Natural killer cell (primary cell): ENCODE measurements around the gene PTPRN2. TPM values are rescaled to one million over a fixed set of nuclear protein-coding genes. Genes with fewer than 3 reads are reported as not detected.

ENCODE experiments used
- ATAC-seq, 3 donors: fragments of 150-1000 bp in 2 of 3; fragments of 200-7000 bp in 1 of 3; cut with Tn5 transposase; 1 replicate in 1 of 3; 2 replicates in 2 of 3; pipeline ENCODE4 v1.10.0; 2021; ENCODE audit warnings: mild to moderate bottlenecking in 2 of 3, moderate library complexity in 2 of 3
- DNase-seq, 2 donors: peaks; one replicate each; pipeline versions ENCODE4 v3.0.0 to v3.0.0-alpha.2; 2013 to 2021; ENCODE audit warnings: mixed read lengths in 1 of 2
- H3K27ac ChIP-seq: one replicate; pipeline ENCODE4 v1.5.1; 2013; ENCODE audit warnings: mild to moderate bottlenecking, low read length
- H3K27me3 ChIP-seq: one replicate; pipeline ENCODE4 v1.6.1; 2013; ENCODE audit warnings: low read length; ENCODE audit not compliant: control insufficient read depth, insufficient read depth
- H3K36me3 ChIP-seq: one replicate; pipeline ENCODE4 v1.6.1; 2013; ENCODE audit warnings: low read length; ENCODE audit not compliant: control insufficient read depth, insufficient read depth
- H3K4me1 ChIP-seq: one replicate; pipeline ENCODE4 v1.6.1; 2013; ENCODE audit warnings: low read length; ENCODE audit not compliant: control insufficient read depth, insufficient read depth
- H3K4me3 ChIP-seq: one replicate; pipeline ENCODE4 v1.5.1; 2013; ENCODE audit warnings: low read length
- H3K9me3 ChIP-seq: one replicate; pipeline ENCODE4 v1.6.1; 2013; ENCODE audit warnings: low read length; ENCODE audit not compliant: control insufficient read depth, insufficient read depth
- H3K27ac Mint-ChIP-seq, 2 donors: one replicate each; pipeline ENCODE4 v1.8.0; 2022; ENCODE audit warnings: mild to moderate bottlenecking in 2 of 2, mixed read lengths in 2 of 2, moderate library complexity in 1 of 2
- H3K27me3 Mint-ChIP-seq, 2 donors: one replicate each; pipeline ENCODE4 v1.8.0; 2022; ENCODE audit warnings: low read depth in 2 of 2, mixed read lengths in 2 of 2
- H3K36me3 Mint-ChIP-seq: one replicate; pipeline ENCODE4 v1.8.0; 2022; ENCODE audit warnings: mixed read lengths
- H3K4me1 Mint-ChIP-seq, 2 donors: one replicate each; pipeline ENCODE4 v1.8.0; 2022; ENCODE audit warnings: mixed read lengths in 2 of 2
- H3K4me3 Mint-ChIP-seq: one replicate; pipeline ENCODE4 v1.8.0; 2022; ENCODE audit warnings: mild to moderate bottlenecking, moderate library complexity, mixed read lengths
- H3K9me3 Mint-ChIP-seq, 2 donors: one replicate each; pipeline ENCODE4 v1.8.0; 2022; ENCODE audit warnings: mixed read lengths in 2 of 2
- WGBS: methylation state at CpG from one replicate; pipeline ENCODE4 v1.1.7; 2013; ENCODE audit warnings: missing lambda C conversion rate; ENCODE audit not compliant: insufficient coverage; 5-methylcytosine and 5-hydroxymethylcytosine counted together
- intact Hi-C: fragments of 100-400 bp; cut with micrococcal nuclease; formaldehyde crosslinking; loops from one replicate; pipeline ENCODE4 v1.14.2; 2022
- total RNA-seq, 4 donors: library from RNA; stranded (reverse); fragments of 120-200 nt in 1 of 4; gene quantifications; one replicate each; pipeline versions ENCODE4 v1.2.3 to v1.2.4, GENCODE V29; 2013 to 2022
- TF ChIP-seq, protein P1 (sequence below): fragments of 200-600 bp; IDR thresholded peaks from one replicate; pipeline ENCODE4 v1.8.0; 2022; ENCODE audit warnings: antibody characterized with exemption

The PTPRN2 gene
- total RNA-seq, 3 donors from 2014 or later (not counting 1 experiment from before 2014, with no cell fraction given): 1.3 to 2.5 (median 1.9) TPM

GRCh38 chr7:157497367-157497743 is 1090.3 kb downstream of the PTPRN2 start:
- peaks cover 5% of the 10 kb centered on the region for H3K36me3 Mint-ChIP-seq
- Histone ChIP-seq H3K4me3 (no peak overlapping the region), H3K9me3 (no peaks in the 10 kb centered on the region), H3K27me3 (peaks cover 12% of the 10 kb centered on the region), H3K27ac (no peak overlapping the region), H3K4me1 (peaks cover 3% of the 10 kb centered on the region), H3K36me3 (no peaks in the 10 kb centered on the region)
- no peaks in the 10 kb centered on the region for H3K9me3 Mint-ChIP-seq
- no peak for ATAC-seq
- 92% methylated on average over 8 of the region's 8 CpGs for WGBS
- no peak for DNase-seq
- intact Hi-C loops: no loop called here
- no peak overlapping the region for H3K27ac Mint-ChIP-seq
- H3K4me3 Mint-ChIP-seq: no peak overlapping the region
- H3K4me1 Mint-ChIP-seq: peaks cover 4 to 14% of the 10 kb centered on the region in 2 donors
- TF ChIP-seq, protein P1, sequence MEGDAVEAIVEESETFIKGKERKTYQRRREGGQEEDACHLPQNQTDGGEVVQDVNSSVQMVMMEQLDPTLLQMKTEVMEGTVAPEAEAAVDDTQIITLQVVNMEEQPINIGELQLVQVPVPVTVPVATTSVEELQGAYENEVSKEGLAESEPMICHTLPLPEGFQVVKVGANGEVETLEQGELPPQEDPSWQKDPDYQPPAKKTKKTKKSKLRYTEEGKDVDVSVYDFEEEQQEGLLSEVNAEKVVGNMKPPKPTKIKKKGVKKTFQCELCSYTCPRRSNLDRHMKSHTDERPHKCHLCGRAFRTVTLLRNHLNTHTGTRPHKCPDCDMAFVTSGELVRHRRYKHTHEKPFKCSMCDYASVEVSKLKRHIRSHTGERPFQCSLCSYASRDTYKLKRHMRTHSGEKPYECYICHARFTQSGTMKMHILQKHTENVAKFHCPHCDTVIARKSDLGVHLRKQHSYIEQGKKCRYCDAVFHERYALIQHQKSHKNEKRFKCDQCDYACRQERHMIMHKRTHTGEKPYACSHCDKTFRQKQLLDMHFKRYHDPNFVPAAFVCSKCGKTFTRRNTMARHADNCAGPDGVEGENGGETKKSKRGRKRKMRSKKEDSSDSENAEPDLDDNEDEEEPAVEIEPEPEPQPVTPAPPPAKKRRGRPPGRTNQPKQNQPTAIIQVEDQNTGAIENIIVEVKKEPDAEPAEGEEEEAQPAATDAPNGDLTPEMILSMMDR: no peak
- H3K27me3 Mint-ChIP-seq: peaks cover 21 to 41% of the 10 kb centered on the region in 2 donors

DNA sequence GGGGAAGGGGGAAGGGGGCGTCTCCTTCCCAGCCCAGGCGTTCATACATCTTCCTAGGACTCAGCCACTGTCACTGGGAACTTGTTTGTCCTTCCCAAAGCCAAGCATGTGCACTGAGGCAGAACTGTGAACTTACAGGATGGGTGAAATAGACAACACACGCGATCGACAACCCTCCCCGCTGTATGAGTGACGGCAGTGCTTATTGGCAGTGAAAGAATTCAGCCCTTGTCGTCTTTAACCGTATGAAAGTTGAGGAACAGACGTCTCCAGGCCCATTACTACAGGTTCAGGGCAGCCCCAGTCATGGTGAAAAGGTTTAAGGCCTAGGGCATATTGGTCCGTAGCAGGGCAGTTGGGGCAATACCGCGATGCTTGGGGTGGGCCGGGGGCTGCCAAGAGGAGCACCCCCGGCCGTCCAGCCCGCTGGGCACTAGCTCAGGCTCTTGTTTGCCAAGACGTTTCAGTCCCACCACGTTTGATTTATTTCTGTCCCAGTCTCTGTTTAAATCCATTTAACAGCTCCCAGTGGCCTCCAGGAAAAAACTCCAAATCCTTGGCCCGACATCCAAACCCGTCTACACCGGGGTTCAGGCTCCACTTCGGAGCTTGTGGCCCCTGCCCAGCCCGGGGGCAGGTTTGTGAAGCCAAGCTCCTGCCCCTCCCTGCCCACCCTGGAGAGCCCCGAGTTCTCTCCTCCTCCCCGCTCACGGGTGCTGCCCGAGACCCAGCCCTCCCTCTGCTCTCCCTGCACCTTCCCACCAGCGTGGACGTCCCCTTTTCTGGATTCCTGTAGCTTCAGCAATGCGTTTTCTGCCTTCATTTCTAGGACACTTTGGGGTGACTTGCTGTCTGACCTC is 1091.0 kb downstream of the PTPRN2 start:
- Histone ChIP-seq H3K36me3 (no peaks in the 10 kb centered on the region), H3K27ac (no peak overlapping the region), H3K27me3 (peaks cover 14% of the 10 kb centered on the region), H3K4me1 (no peaks in the 10 kb centered on the region), H3K4me3 (no peak overlapping the region), H3K9me3 (no peaks in the 10 kb centered on the region)
- H3K4me3 Mint-ChIP-seq: no peak overlapping the region
- TF ChIP-seq, protein P1: no peak
- H3K27ac Mint-ChIP-seq: no peak overlapping the region
- intact Hi-C loops: no loop called here
- WGBS: 85% methylated on average over 31 of the region's 31 CpGs
- peaks cover 0 to 11% of the 10 kb centered on the region in 2 donors for H3K4me1 Mint-ChIP-seq
- DNase-seq (peak in 1 of 2 donors; percentile 4), ATAC-seq (no peak)
- H3K27me3 Mint-ChIP-seq: peaks cover 26 to 43% of the 10 kb centered on the region in 2 donors
- H3K36me3 Mint-ChIP-seq: peaks cover 9% of the 10 kb centered on the region
- no peaks in the 10 kb centered on the region for H3K9me3 Mint-ChIP-seq

- H3K4me3 ChIP-seq: no peak overlapping the region
- TF ChIP-seq, protein P1: no peak
- H3K27ac ChIP-seq: no peak overlapping the region
- no peaks in the 10 kb centered on the region for H3K36me3 ChIP-seq
- no peak overlapping the region for H3K27ac Mint-ChIP-seq
- intact Hi-C loops: no loop called here
- H3K36me3 Mint-ChIP-seq: peaks cover 9% of the 10 kb centered on the region
- peaks cover 8 to 20% of the 10 kb centered on the region in 2 donors for H3K4me1 Mint-ChIP-seq
- no peak overlapping the region for H3K4me3 Mint-ChIP-seq
- ATAC-seq (no peak), DNase-seq (peak in 1 of 2 donors; percentile 50)
- H3K9me3 Mint-ChIP-seq: no peaks in the 10 kb centered on the region
- H3K27me3 ChIP-seq: peaks cover 19% of the 10 kb centered on the region
- H3K9me3 ChIP-seq: no peaks in the 10 kb centered on the region
- peaks cover under 1% of the 10 kb centered on the region for H3K4me1 ChIP-seq
- H3K27me3 Mint-ChIP-seq: peaks cover 26 to 43% of the 10 kb centered on the region in 2 donors
- 76% methylated on average over 12 of the region's 13 CpGs for WGBS
These were observed 1092.0 kb downstream of the PTPRN2 start for GRCh38 chr7:157495594-157495993.
